GM13977 (cell line): ENCODE measurements around the gene CHMP4A.

Source experiments
- DNase-seq: peaks from one replicate; pipeline ENCODE4 v3.0.0; 2012; ENCODE audit warnings: low spot score
- CTCF ChIP-seq: IDR thresholded peaks from 2 replicates; pipeline ENCODE4 v1.5.1; 2012; ENCODE audit warnings: mild to moderate bottlenecking, control low read depth; ENCODE audit not compliant: insufficient read depth; ENCODE audit errors: extremely low read depth, missing control alignments
- in situ Hi-C: fragments of 300-500 bp; cut with MboI; formaldehyde crosslinking; loops from one replicate; pipeline ENCODE4 v1.12.0; 2022; ENCODE audit warnings: low sequenced_read_pairs, low pct_unique_long_range_greater_than_20kb, mixed read lengths, inconsistent platforms; ENCODE audit not compliant: unreplicated experiment

Gene CHMP4A

GRCh38 chr14:24176599-24176998 lies 36.7 kb downstream of the CHMP4A start:
- TF ChIP-seq CTCF: no peak
- in situ Hi-C loops: no loop called here
- no peak for DNase-seq

- TF ChIP-seq CTCF: no peak
- DNase-seq: no peak
- in situ Hi-C loops: no loop called here
Observed at GRCh38 chr14:24172871-24173281, 40.4 kb downstream of the CHMP4A start.

GRCh38 chr14:24172261-24172860 lies 40.9 kb downstream of the CHMP4A start:
- no peak for DNase-seq
- TF ChIP-seq CTCF: no peak
- in situ Hi-C loops: no loop called here

- in situ Hi-C loops: no loop called here
- no peak for TF ChIP-seq CTCF
- DNase-seq: peak; percentile 98
Observed at GRCh38 chr14:24171422-24172260, 41.6 kb downstream of the CHMP4A start, which contains the start of gene REC8. Gene REC8 (plus strand): TSS chr14:24172080. CDS start chr14:24172553, 473 bp downstream.

GRCh38 chr14:24167469-24168114 lies 45.7 kb downstream of the CHMP4A start:
- in situ Hi-C loops: no loop called here
- TF ChIP-seq CTCF: no peak
- no peak for DNase-seq

- TF ChIP-seq CTCF: no peak
- in situ Hi-C loops: no loop called here
- no peak for DNase-seq
Observed at GRCh38 chr14:24165785-24166184, 47.5 kb downstream of the CHMP4A start.
